ENCODE data around the gene IGF1R. TPM values are rescaled to one million over a fixed set of nuclear protein-coding genes. Genes with fewer than 3 reads are reported as not detected.

IGF1R gene
- total and polyA plus RNA-seq, 2 donors (not counting 3 experiments of a cell fraction or from before 2014, with no cell fraction given), result 16.1 to 59.1 TPM

GRCh38 chr15:98942431-98942830, 294.1 kb downstream of the IGF1R start:
- no peaks in the 10 kb centered on the region for H4K20me1 ChIP-seq (replicated peaks; ENCODE audit: control insufficient read depth, extremely low read depth, insufficient read depth, low read length)
- no peak overlapping the region for H3K27ac ChIP-seq (ENCODE audit: insufficient read depth, low read depth, low read length)
- POLR2A ChIA-PET, result no interaction called here
- no peak for FAIRE-seq
- CTCF ChIA-PET, result no interaction called here
- H3K4me1 ChIP-seq (ENCODE audit: control insufficient read depth, extremely low read depth, insufficient read depth, low read length), result no peaks in the 10 kb centered on the region
- no peak for DNase-seq (ENCODE audit: low read depth, low spot score)
- no peaks in the 10 kb centered on the region for H3K9me1 ChIP-seq (replicated peaks; ENCODE audit: control insufficient read depth, extremely low read depth, insufficient read depth, low read length)
- H3K27me3 ChIP-seq (ENCODE audit: control insufficient read depth in 2 of 2, insufficient read depth in 2 of 2, low read length in 2 of 2), result no peaks in the 10 kb centered on the region
- intact Hi-C loops (cut with micrococcal nuclease) (no loop called here), dilution Hi-C loops (cut with MboI; ENCODE audit: extremely low pct_ligation_motif_present, low sequenced_read_pairs) (no loop called here)
- no peak overlapping the region for H3K4me3 ChIP-seq (replicated peaks in 1 of 3; ENCODE audit: insufficient read depth in 1 of 3, low read depth in 1 of 3, low read length in 3 of 3)
- no peaks in the 10 kb centered on the region for H3K9me3 ChIP-seq (replicated peaks; ENCODE audit: control insufficient read depth, insufficient read depth, low read length)
- H3K36me3 ChIP-seq (ENCODE audit: control insufficient read depth in 2 of 2, extremely low read depth in 1 of 2, insufficient read depth in 2 of 2, low read length in 2 of 2), result peaks cover 5 to 24% of the 10 kb centered on the region in 2 experiments
- H3K4me2 ChIP-seq (ENCODE audit: insufficient read depth, low read length), result no peak overlapping the region
- TF ChIP-seq GATA2 (IDR thresholded peaks at IDR 0.05; ENCODE audit: insufficient read depth, insufficient read length, low read depth, low read length) (no peak), EZH2 (IDR thresholded peaks at IDR 0.05; ENCODE audit: borderline replicate concordance, low read depth, low read length, severe bottlenecking) (no peak), JUN (IDR thresholded peaks at IDR 0.05; ENCODE audit: borderline replicate concordance, insufficient read depth, insufficient read length, low read depth) (no peak), MYC (IDR thresholded peaks at IDR 0.05; ENCODE audit: low read depth, low read length) (no peak), POLR2A (IDR thresholded peaks at IDR 0.05; ENCODE audit: low read depth, low read length) (no peak), CTCF (IDR thresholded peaks at IDR 0.05; ENCODE audit: extremely low read depth in 1 of 2, insufficient read depth in 1 of 2, low read depth in 1 of 2, low read length in 2 of 2) (no peak), FOS (IDR thresholded peaks at IDR 0.05; ENCODE audit: borderline replicate concordance, insufficient read depth, low read length) (no peak), MAX (IDR thresholded peaks at IDR 0.05; ENCODE audit: insufficient read depth, insufficient read length) (no peak), POLR2AphosphoS5 (IDR thresholded peaks at IDR 0.05; ENCODE audit: insufficient read depth, low read depth, low read length) (no peak)
- BruUV-seq (replicated peaks), result no TSS peak
- no peak overlapping the region for H3K9ac ChIP-seq (replicated peaks; ENCODE audit: extremely low read depth, insufficient read depth, low read length)
- H3K79me2 ChIP-seq (ENCODE audit: control insufficient read depth, insufficient read depth, low read length), result no peaks in the 10 kb centered on the region
- H2AFZ ChIP-seq (ENCODE audit: low read depth, low read length), result no peak overlapping the region
